Stimulated activated CD4-positive, alpha-beta T cell treated with anti-CD3 and anti-CD28 coated beads, TNF-alpha, amount 100 ng/mL, for 48 hours (primary cell): Measurements from ENCODE around the gene VWA8.

Source experiments
- DNase-seq, 3 donors: peaks; one replicate each; pipeline ENCODE4 v3.0.0-alpha.2; 2020; ENCODE audit warnings: low read depth in 3 of 3

Gene VWA8

DNA sequence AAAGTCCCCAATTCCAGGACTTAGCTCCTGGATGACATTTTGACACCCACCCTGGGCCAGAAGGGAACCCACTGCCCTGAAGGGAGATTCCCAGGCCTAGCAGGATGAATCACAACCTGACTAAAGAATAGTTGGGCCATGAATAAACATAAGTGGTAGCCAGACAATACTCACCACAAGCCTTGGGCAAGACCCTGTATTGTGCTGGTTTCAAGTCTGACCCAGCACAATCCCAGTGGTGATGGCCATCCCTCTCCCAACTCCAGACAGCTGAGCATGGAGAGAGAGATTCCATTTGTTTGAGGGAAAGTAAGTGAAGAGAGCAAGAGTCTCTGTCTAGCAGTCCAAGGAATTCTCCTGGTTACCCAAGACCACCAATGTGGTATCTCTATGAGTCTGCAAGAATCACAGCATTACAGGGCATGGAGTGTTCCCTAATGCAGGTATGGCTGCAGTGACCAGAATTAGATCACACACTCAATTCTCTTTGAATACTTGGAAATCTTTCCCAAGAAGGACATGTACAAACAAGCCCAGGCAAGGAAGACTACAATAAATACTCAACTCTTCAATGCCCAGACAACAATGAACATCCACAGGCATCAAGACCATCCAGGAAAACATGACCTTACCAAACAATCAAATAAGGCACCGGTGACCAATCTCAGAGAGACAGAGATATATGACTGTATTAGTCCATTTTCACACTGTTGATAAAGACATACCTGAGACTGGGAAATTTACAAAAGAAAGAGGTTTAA is 158.0 kb downstream of the VWA8 start:
- no peak for DNase-seq

DNA sequence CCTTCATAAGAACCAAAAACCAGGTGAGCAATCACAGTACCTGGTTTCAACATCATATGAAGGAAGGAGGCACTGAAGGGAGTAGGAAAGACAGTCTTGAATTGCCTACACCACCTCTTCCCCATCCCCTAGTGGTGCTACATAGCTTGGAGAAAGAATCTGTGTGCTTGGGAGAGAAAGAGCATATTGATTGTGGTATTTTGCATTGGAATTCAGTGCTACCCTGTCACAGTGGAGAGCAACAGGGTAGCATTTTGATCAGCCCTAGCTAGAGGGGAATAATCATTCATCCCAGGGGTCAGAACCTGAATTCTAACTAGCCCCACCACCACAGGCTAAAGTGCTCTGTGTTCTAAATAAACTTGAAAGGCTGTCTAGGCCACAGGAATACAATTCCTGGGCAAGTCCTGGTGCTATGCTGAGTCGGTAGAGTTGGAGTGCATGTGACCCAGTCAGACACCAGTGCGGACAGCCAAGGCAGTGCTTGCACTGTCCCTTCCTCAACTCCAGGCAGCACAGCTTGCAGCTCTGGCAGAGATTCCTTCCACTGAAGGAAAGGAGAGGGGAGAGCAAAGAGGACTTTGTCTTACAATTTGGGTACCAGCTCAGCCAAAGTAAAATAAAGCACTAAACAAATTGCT is 158.7 kb downstream of the VWA8 start:
- DNase-seq, result no peak

DNA sequence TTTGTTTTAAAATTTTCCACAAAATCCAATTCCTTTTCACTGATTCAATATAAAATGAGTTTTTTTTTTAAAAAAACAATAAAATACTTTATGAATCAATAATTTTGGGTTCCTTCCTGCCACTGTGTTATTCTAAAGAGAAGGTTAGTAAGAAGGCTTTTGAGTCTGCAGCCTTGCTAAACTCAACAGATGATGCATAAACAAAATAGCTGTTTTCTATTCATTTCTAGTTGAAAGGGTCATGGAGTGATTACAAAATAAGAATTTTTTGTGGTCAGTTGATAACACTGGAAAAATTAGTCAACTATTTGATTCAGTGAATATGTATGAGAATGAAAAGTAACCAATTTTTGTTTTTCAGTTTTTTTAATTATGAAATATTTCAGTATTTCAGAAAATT is 169.9 kb downstream of the VWA8 start:
- DNase-seq, result no peak

DNA sequence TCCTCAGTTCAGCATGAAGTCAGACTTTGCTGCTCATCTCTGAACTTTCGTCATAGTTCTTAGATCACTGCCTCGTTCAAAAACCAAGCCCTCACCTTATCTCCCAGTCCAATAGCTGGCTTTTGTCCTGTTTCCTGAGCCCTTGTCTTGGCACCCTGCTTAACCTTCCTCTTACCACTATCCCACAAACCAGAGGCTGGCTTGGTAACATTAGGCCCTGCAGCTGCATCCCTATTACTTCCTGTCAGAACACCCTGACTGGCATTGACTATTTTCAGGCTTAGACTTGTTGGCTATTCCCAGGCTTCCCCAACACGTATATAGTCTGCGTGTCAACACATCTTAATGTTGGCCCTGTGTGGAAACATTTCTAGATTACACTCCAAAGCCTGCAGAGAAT is 172.4 kb downstream of the VWA8 start:
- DNase-seq, result no peak

DNA sequence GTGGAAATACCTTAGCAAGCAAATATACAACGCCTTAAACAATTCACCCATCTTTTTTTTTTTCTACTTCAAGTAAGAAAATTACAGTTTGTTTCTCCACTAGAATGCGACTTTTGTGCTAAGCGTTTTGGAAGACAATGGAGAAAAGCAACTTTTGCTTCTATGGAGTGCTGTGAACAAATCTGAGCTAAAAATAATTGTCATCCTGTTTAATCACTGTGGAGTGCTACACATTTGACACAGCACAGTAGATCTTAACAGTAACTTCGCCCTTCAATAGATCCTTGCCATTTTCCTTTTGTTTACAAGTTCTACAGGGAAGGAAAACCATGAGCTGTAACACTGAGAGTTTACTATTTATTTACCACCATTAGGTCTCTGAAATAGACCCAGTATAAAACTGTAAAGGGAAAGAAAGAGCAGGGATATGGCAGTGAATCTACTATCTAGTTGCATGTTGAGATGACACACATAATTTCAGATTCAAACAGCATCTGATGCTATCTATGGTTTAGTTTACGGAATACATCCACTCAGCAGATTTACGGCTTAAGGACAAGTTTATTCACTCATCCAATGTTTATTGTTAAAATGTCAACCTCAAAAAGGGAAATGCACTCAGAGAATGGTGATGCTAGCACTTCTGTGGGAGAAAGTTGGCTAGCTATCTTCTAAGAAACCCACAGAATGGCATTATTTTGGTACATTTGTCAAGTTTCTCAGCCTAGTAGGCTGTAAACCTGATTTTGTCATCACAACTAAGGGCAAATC is 175.3 kb downstream of the VWA8 start:
- DNase-seq, result no peak

- no peak for DNase-seq
These were observed 178.8 kb downstream of the VWA8 start for GRCh38 chr13:41782086-41782485.

GRCh38 chr13:41780715-41781706 is 179.9 kb downstream of the VWA8 start:
- no peak for DNase-seq

DNA sequence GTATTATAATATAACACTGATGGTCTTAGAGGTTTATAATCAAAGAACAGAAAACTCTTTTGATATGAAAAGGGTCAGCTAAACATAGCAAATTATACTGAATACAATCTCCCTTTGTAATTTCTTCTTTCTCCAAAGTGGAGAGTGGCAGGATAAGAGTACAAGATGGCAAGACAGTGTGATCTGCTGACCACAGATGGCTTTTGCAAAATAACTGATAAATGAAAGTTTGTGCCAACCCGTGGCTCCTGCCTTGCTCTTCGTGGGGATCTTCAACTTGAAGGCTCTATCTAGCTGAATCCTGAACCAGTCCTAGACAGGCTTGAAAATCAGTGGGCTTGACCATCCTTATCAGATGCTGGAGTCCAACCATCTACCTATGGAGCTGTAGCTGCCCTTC is 185.7 kb downstream of the VWA8 start:
- no peak for DNase-seq

- DNase-seq, result no peak
These were observed 186.2 kb downstream of the VWA8 start for GRCh38 chr13:41774605-41775218.

GRCh38 chr13:41767801-41768200 is 193.1 kb downstream of the VWA8 start:
- no peak for DNase-seq

GRCh38 chr13:41766439-41766838 is 194.5 kb downstream of the VWA8 start:
- no peak for DNase-seq

- no peak for DNase-seq
These were observed 195.1 kb downstream of the VWA8 start for GRCh38 chr13:41765813-41766212.

- DNase-seq, result no peak
These were observed 195.9 kb downstream of the VWA8 start for GRCh38 chr13:41765020-41765419.

DNA sequence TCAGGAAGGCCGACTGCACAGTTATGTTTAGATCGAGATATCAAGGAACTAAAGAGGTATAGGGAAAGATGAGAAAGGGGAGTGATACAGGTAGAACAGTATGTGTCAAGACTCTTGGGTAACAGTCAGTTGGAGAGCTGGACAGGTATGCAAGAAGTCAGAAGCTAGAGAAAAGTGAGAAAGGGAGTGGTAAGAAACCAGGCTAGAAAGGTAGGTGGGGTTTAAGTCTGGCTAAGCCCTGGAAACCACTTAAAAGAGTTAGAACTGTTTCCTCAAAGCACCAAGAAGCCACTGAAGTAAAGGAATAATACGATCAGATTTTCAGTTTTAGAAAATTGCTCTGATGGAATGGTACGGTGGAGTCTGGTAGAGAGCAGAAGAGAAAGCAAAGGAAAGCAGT is 196.4 kb downstream of the VWA8 start:
- DNase-seq, result no peak

DNA sequence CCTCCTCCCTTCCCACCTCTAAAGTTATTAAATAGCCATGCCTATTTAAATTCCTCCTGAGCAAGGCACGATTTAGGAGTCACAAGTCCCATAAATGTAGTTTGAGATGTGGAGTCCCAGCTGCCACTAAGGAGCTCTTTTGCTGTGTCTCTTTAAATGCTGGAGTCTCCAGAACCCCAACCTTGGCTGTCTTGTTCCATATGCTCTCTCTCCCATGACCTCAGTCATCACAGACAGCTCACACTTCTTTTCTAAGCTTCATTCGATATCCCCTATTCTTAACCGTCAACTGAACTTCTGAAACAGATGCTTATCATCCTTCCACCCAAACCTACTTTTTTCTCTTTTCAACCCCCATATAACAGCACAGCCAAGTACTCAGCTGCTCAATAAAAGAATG is 197.1 kb downstream of the VWA8 start:
- DNase-seq, result no peak

- DNase-seq, result no peak
These were observed 198.1 kb downstream of the VWA8 start for GRCh38 chr13:41762796-41763195.

DNA sequence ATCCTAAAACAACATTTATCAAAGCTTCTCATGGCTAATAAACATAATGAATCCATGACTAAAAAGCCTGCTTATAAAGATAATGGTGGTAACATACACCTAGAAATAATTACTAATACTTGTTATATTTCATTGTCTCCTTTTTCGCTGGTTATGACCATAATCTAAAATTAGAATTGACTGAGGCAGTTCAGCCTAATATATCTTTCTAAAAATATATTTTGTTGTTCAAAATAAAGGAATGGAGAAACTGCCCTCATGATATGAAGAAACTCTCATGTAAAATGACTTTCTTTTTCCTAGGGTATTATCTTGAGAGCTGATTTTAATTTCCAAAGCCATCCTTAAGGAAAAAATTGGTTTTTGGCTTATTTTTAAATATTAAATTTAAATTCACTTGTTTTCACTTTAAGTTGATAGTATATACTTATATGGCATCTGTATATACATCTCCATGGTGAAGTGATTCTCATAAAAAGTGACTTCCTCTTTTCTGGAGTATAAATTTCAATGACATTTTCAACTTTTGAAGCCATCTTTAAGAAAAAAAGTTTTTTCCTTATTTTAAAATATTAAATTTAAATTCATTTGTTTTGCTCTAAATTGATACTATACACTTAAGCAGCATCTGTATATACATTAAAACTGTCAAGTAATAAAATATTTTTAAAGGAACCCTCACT is 204.6 kb downstream of the VWA8 start:
- no peak for DNase-seq

- no peak for DNase-seq
These were observed 209.0 kb downstream of the VWA8 start for GRCh38 chr13:41751734-41752445.

GRCh38 chr13:41751277-41751676 is 209.6 kb downstream of the VWA8 start:
- DNase-seq, result no peak

DNA sequence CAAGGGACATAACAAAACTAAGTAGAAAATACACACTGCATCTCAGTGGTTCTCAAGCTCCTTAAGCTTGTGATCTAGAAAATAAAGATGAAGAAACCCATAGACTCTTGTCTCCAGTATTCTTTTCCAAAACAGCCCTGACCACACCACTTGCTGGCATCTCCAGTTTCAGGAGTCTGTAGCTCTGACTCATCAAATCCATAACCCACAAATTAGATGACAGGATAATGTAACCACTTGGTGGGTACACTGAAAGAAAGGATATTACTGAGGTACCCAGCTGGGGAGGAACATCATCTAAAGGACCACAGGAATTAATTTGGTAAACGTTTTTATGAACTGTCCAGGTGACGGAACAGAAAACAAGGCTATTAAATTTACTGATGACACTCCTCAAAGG is 214.7 kb downstream of the VWA8 start:
- DNase-seq, result no peak
